GM20000 (cell line): ENCODE results near the gene SLC3A2.

Experiments
- DNase-seq: peaks from one replicate; pipeline ENCODE4 v3.0.0; 2012; ENCODE audit warnings: low spot score
- CTCF ChIP-seq: IDR thresholded peaks from 2 replicates; pipeline ENCODE4 v1.5.1; 2012; ENCODE audit warnings: mild to moderate bottlenecking, control low read depth; ENCODE audit errors: extremely low read depth, missing control alignments

The SLC3A2 gene

DNA sequence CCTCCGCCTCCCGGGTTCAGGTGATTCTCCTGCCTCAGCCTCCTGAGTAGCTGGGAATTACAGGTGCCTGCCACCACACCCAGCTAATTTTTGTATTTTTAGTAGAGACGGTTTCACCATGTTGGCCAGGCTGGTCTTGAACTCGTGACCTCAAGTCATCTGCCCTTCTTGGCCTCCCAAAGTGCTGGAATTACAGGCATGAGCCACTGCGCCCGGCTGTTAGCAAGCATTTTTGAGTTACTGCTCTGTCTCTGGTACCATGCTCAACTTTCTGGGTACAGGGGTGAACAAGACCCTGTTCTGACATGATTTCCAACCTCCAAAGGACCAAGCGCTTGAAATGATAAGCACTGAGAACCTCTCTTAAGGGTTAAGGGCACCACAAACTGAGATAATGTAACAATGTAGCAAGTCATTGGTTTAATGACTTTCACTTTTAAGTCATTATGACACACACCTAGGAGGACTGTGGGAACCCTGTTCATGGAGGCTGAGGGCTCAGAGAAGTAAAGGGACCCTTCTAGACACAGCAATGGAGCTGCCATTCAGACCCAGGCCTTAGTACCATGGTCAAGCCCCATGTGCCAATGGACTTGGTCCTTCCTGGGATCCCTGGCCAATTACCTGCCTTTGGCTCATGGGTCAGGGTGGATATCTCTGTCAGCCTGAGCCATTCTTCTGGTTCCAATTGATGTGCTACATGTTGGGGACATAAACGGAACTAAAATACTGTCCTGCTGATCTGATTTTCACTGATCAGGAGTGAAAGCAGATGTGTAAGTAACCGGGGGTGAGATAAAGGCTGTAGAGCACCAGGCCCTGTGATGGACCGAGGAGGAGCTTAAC lies 11.6 kb downstream of the SLC3A2 start:
- no peak for TF ChIP-seq CTCF
- no peak for DNase-seq

GRCh38 chr11:62895501-62895900 lies 14.8 kb downstream of the SLC3A2 start:
- no peak for TF ChIP-seq CTCF
- DNase-seq = no peak

GRCh38 chr11:62896049-62896448 lies 15.4 kb downstream of the SLC3A2 start:
- DNase-seq = no peak
- no peak for TF ChIP-seq CTCF

DNA sequence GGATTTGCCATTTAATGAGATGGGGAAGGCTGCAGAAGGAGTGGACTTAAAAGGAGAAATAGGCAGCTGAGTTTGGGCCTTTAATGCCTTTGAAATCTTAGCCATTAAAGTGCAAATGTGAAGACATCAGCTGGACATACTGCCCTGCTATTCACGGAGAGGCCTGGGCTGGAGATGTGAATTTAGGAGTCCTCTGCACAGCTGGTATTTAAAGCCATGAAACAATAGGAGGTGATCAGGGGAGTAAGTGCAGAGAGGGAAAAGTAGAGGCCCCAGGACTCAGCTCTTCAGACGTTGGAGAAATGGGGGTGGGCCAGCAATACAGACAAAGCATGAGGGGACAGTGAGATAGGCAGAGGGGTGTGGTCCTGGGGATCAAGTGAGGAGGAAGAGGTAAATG lies 16.6 kb downstream of the SLC3A2 start:
- DNase-seq = no peak
- TF ChIP-seq CTCF = no peak

- TF ChIP-seq CTCF = no peak
- no peak for DNase-seq
These were observed 17.3 kb downstream of the SLC3A2 start for GRCh38 chr11:62898027-62898426.

- TF ChIP-seq CTCF = no peak
- no peak for DNase-seq
These were observed 22.2 kb downstream of the SLC3A2 start for GRCh38 chr11:62902932-62903331.

- no peak for TF ChIP-seq CTCF
- no peak for DNase-seq
These were observed 24.6 kb downstream of the SLC3A2 start for GRCh38 chr11:62905296-62905695.
